Activated naive CD4-positive, alpha-beta T cell treated with anti-CD3 and anti-CD28 coated beads for 36 hours (primary cell): ENCODE measurements around the gene MAGI3. TPM values are rescaled to one million over a fixed set of nuclear protein-coding genes. Genes with fewer than 3 reads are reported as not detected.
"Not testable (repeated sequence)": the region's sequence is repeated elsewhere in the genome, so short reads cannot be mapped to it uniquely, and the experiment has no call there.

Source experiments
- CTCF ChIA-PET: fragments of 350-600 bp; sonication (Branson Sonifier 250); formaldehyde crosslinking; loops from one replicate; lab custom pipeline; 2021; ENCODE audit warnings: antibody characterized with exemption; lab: Charles Lee
- DNase-seq: peaks from one replicate; pipeline ENCODE4 v3.0.0-alpha.2; 2020
- H3K27ac Mint-ChIP-seq: one replicate; pipeline ENCODE4 v1.8.0; 2021; ENCODE audit warnings: mild to moderate bottlenecking, mixed read lengths
- H3K27me3 Mint-ChIP-seq: one replicate; pipeline ENCODE4 v1.8.0; 2021; ENCODE audit warnings: low read depth, mixed read lengths
- H3K36me3 Mint-ChIP-seq: one replicate; pipeline ENCODE4 v1.8.0; 2021; ENCODE audit warnings: low read depth, mixed read lengths
- H3K4me1 Mint-ChIP-seq: one replicate; pipeline ENCODE4 v1.8.0; 2021; ENCODE audit warnings: low read depth, mixed read lengths
- H3K4me3 Mint-ChIP-seq: one replicate; pipeline ENCODE4 v1.8.0; 2021; ENCODE audit warnings: mild to moderate bottlenecking, moderate library complexity, mixed read lengths
- H3K9me3 Mint-ChIP-seq: one replicate; pipeline ENCODE4 v1.8.0; 2021; ENCODE audit warnings: mixed read lengths
- intact Hi-C: fragments of 100-400 bp; cut with micrococcal nuclease; formaldehyde crosslinking; loops from one replicate; pipeline ENCODE4 v1.15.1; 2023
- total RNA-seq, 2 experiments: library from RNA; stranded (reverse); gene quantifications; one replicate each; pipeline ENCODE4 v1.2.3, GENCODE V29; 2021

MAGI3 gene
- total RNA-seq, 2 experiments from 2014 or later, result 5.9 to 6.4 TPM

GRCh38 chr1:113575744-113576260, 185.5 kb downstream of the MAGI3 start:
- intact Hi-C loops, H3K4me3 Mint-ChIP-seq: not testable (repeated sequence)

GRCh38 chr1:113576271-113576670, 186.0 kb downstream of the MAGI3 start:
- CTCF ChIA-PET, result no interaction called here
- H3K9me3 Mint-ChIP-seq, result peaks cover 12% of the 10 kb centered on the region
- intact Hi-C loops, result no loop called here

More at GRCh38 chr1:113575744-113576260, 185.5 kb downstream of the MAGI3 start:
- Mint-ChIP-seq H3K36me3 (peaks cover 11% of the 10 kb centered on the region), H3K9me3 (peaks cover 15% of the 10 kb centered on the region)
- DNase-seq, H3K27ac Mint-ChIP-seq, H3K4me1 Mint-ChIP-seq, H3K27me3 Mint-ChIP-seq, CTCF ChIA-PET: not testable (repeated sequence)

GRCh38 chr1:113579256-113580018, 189.1 kb downstream of the MAGI3 start:
- Mint-ChIP-seq H3K27ac (no peak overlapping the region), H3K36me3 (peaks cover 3% of the 10 kb centered on the region), H3K27me3 (no peaks in the 10 kb centered on the region), H3K9me3 (no peaks in the 10 kb centered on the region), H3K4me1 (no peaks in the 10 kb centered on the region), H3K4me3 (no peak overlapping the region)
- no peak for DNase-seq
- CTCF ChIA-PET, result no interaction called here
- intact Hi-C loops, result no loop called here

More at GRCh38 chr1:113576271-113576670, 186.0 kb downstream of the MAGI3 start:
- Mint-ChIP-seq H3K4me1 (no peaks in the 10 kb centered on the region), H3K36me3 (peaks cover 9% of the 10 kb centered on the region), H3K4me3 (no peak overlapping the region), H3K27ac (no peak overlapping the region), H3K27me3 (no peaks in the 10 kb centered on the region)
- DNase-seq, result no peak

- CTCF ChIA-PET, result no interaction called here
These were observed 191.0 kb downstream of the MAGI3 start for GRCh38 chr1:113581323-113581722.

GRCh38 chr1:113582084-113582483, 191.8 kb downstream of the MAGI3 start:
- CTCF ChIA-PET, result no interaction called here
- intact Hi-C loops, result no loop called here
- DNase-seq, result no peak
- no peak overlapping the region for H3K4me3 Mint-ChIP-seq
- H3K4me1 Mint-ChIP-seq, result no peaks in the 10 kb centered on the region
- no peaks in the 10 kb centered on the region for H3K9me3 Mint-ChIP-seq
- no peak overlapping the region for H3K27ac Mint-ChIP-seq
- H3K36me3 Mint-ChIP-seq, result peaks cover 6% of the 10 kb centered on the region
- H3K27me3 Mint-ChIP-seq, result no peaks in the 10 kb centered on the region

More at GRCh38 chr1:113581323-113581722, 191.0 kb downstream of the MAGI3 start:
- Mint-ChIP-seq H3K4me3 (no peak overlapping the region), H3K9me3 (no peaks in the 10 kb centered on the region), H3K36me3 (peaks cover 6% of the 10 kb centered on the region), H3K27me3 (no peaks in the 10 kb centered on the region), H3K4me1 (no peaks in the 10 kb centered on the region), H3K27ac (no peak overlapping the region)
- intact Hi-C loops, result no loop called here
- DNase-seq, result no peak

- intact Hi-C loops, result no loop called here
- Mint-ChIP-seq H3K4me3 (no peak overlapping the region), H3K27ac (no peak overlapping the region), H3K9me3 (no peaks in the 10 kb centered on the region), H3K27me3 (no peaks in the 10 kb centered on the region), H3K36me3 (peaks cover 4% of the 10 kb centered on the region), H3K4me1 (no peaks in the 10 kb centered on the region)
- no peak for DNase-seq
- CTCF ChIA-PET, result no interaction called here
These were observed 197.2 kb downstream of the MAGI3 start for GRCh38 chr1:113587475-113587874.

- DNase-seq, result no peak
- Mint-ChIP-seq H3K27me3 (no peaks in the 10 kb centered on the region), H3K9me3 (peaks cover 6% of the 10 kb centered on the region), H3K27ac (no peak overlapping the region), H3K4me3 (no peak overlapping the region), H3K36me3 (peaks cover 19% of the 10 kb centered on the region), H3K4me1 (no peaks in the 10 kb centered on the region)
- intact Hi-C loops, result no loop called here
- CTCF ChIA-PET, result no interaction called here
These were observed 201.9 kb downstream of the MAGI3 start for GRCh38 chr1:113592230-113592629.

- Mint-ChIP-seq H3K36me3 (peaks cover 25% of the 10 kb centered on the region), H3K27ac (no peak overlapping the region), H3K4me1 (no peaks in the 10 kb centered on the region), H3K9me3 (peaks cover 15% of the 10 kb centered on the region), H3K27me3 (no peaks in the 10 kb centered on the region), H3K4me3 (no peak overlapping the region)
- no peak for DNase-seq
- CTCF ChIA-PET, result no interaction called here
- intact Hi-C loops, result no loop called here
These were observed 203.4 kb downstream of the MAGI3 start for GRCh38 chr1:113593550-113594297.

- H3K27ac Mint-ChIP-seq, H3K36me3 Mint-ChIP-seq, DNase-seq, H3K4me3 Mint-ChIP-seq, H3K9me3 Mint-ChIP-seq, intact Hi-C loops, CTCF ChIA-PET, H3K27me3 Mint-ChIP-seq: not testable (repeated sequence)
- peaks cover 11% of the 10 kb centered on the region for H3K4me1 Mint-ChIP-seq
These were observed 214.2 kb downstream of the MAGI3 start for GRCh38 chr1:113604466-113604865.

GRCh38 chr1:113605146-113605545, 214.8 kb downstream of the MAGI3 start:
- H3K4me1 Mint-ChIP-seq, result peaks cover 11% of the 10 kb centered on the region
- H3K9me3 Mint-ChIP-seq, result peaks cover 6% of the 10 kb centered on the region
- CTCF ChIA-PET, result no interaction called here
- no peaks in the 10 kb centered on the region for H3K36me3 Mint-ChIP-seq
- no peak overlapping the region for H3K27ac Mint-ChIP-seq
- H3K27me3 Mint-ChIP-seq, result no peaks in the 10 kb centered on the region
- intact Hi-C loops, result no loop called here
- no peak for DNase-seq
- H3K4me3 Mint-ChIP-seq, result no peak overlapping the region

- CTCF ChIA-PET, result no interaction called here
- Mint-ChIP-seq H3K9me3 (no peaks in the 10 kb centered on the region), H3K4me3 (no peak overlapping the region), H3K36me3 (peaks cover 4% of the 10 kb centered on the region), H3K27ac (no peak overlapping the region), H3K27me3 (no peaks in the 10 kb centered on the region), H3K4me1 (no peaks in the 10 kb centered on the region)
- DNase-seq, result no peak
- intact Hi-C loops, result no loop called here
These were observed 218.1 kb downstream of the MAGI3 start for GRCh38 chr1:113608399-113608798.

- no peak overlapping the region for H3K4me3 Mint-ChIP-seq
- no peak overlapping the region for H3K27ac Mint-ChIP-seq
- H3K36me3 Mint-ChIP-seq, result peaks cover 4% of the 10 kb centered on the region
- DNase-seq, result no peak
- H3K9me3 Mint-ChIP-seq, result no peaks in the 10 kb centered on the region
- CTCF ChIA-PET, result no interaction called here
- no peaks in the 10 kb centered on the region for H3K4me1 Mint-ChIP-seq
- intact Hi-C loops, result no loop called here
- H3K27me3 Mint-ChIP-seq, result no peaks in the 10 kb centered on the region
These were observed 220.1 kb downstream of the MAGI3 start for GRCh38 chr1:113610372-113610771.
